GM18505 (cell line): ENCODE measurements around the gene TCOF1.

Experiments used
- ATAC-seq: cut with Tn5 transposase; IDR thresholded peaks from one replicate; pipeline ENCODE4 v1.9.1; 2021; ENCODE audit not compliant: unreplicated experiment
- POLR2A ChIP-seq: IDR thresholded peaks from 4 replicates; pipeline ENCODE4 v1.6.1; 2011; ENCODE audit warnings: borderline replicate concordance; ENCODE audit not compliant: insufficient read depth, insufficient read length; ENCODE audit errors: extremely low read depth

TCOF1 gene

GRCh38 chr5:150335778-150336177, 21.7 kb upstream of the TCOF1 start:
- ATAC-seq, result no peak
- TF ChIP-seq POLR2A, result no peak

- TF ChIP-seq POLR2A, result no peak
- ATAC-seq, result no peak
Observed at GRCh38 chr5:150338546-150338945, 19.0 kb upstream of the TCOF1 start.

- TF ChIP-seq POLR2A, result no peak
- ATAC-seq, result no peak
Observed at GRCh38 chr5:150339165-150339564, 18.3 kb upstream of the TCOF1 start.

GRCh38 chr5:150339841-150340240, 17.7 kb upstream of the TCOF1 start:
- no peak for TF ChIP-seq POLR2A
- ATAC-seq, result no peak

- TF ChIP-seq POLR2A, result no peak
- ATAC-seq, result no peak
Observed at GRCh38 chr5:150340614-150341255, 16.8 kb upstream of the TCOF1 start.

GRCh38 chr5:150341331-150341730, 16.2 kb upstream of the TCOF1 start:
- TF ChIP-seq POLR2A, result no peak
- ATAC-seq, result no peak

GRCh38 chr5:150341989-150342388, 15.5 kb upstream of the TCOF1 start:
- TF ChIP-seq POLR2A, result no peak
- no peak for ATAC-seq

GRCh38 chr5:150342583-150342982, 14.9 kb upstream of the TCOF1 start:
- TF ChIP-seq POLR2A, result no peak
- no peak for ATAC-seq

- TF ChIP-seq POLR2A, result no peak
Observed at GRCh38 chr5:150343994-150344631, 13.4 kb upstream of the TCOF1 start.

GRCh38 chr5:150345716-150346115, 11.8 kb upstream of the TCOF1 start:
- ATAC-seq, result no peak
- TF ChIP-seq POLR2A, result no peak

More at GRCh38 chr5:150343994-150344631, 13.4 kb upstream of the TCOF1 start:
- no peak for ATAC-seq

GRCh38 chr5:150346592-150346991, 10.9 kb upstream of the TCOF1 start:
- no peak for ATAC-seq

GRCh38 chr5:150347003-150347402, 10.5 kb upstream of the TCOF1 start:
- ATAC-seq, result no peak
- TF ChIP-seq POLR2A, result no peak

More at GRCh38 chr5:150346592-150346991, 10.9 kb upstream of the TCOF1 start:
- TF ChIP-seq POLR2A, result no peak

- ATAC-seq, result no peak
- TF ChIP-seq POLR2A, result no peak
Observed at GRCh38 chr5:150347451-150347850, 10.0 kb upstream of the TCOF1 start.

- no peak for ATAC-seq
- no peak for TF ChIP-seq POLR2A
Observed at GRCh38 chr5:150349681-150350275, 7.7 kb upstream of the TCOF1 start.
